Hematopoietic multipotent progenitor cell (in vitro differentiated cells): ENCODE results near the gene STC2. TPM values are rescaled to one million over a fixed set of nuclear protein-coding genes. Genes with fewer than 3 reads are reported as not detected.
"Not testable (repeated sequence)": the region's sequence is repeated elsewhere in the genome, so short reads cannot be mapped to it uniquely, and the experiment has no call there.

Source experiments
- DNase-seq, 3 donors: peaks; one replicate each; pipeline ENCODE4 v3.0.0-alpha.2; 2011 to 2015; ENCODE audit warnings: low read depth in 2 of 3, low spot score in 2 of 3
- total RNA-seq: library from RNA; depleted of rRNA; stranded (reverse); fragments of >200 nt; gene quantifications from one replicate; pipeline ENCODE4 v1.2.3, GENCODE V29; 2012

STC2 gene
- total RNA-seq, 1 donor: 0.27 TPM

DNA sequence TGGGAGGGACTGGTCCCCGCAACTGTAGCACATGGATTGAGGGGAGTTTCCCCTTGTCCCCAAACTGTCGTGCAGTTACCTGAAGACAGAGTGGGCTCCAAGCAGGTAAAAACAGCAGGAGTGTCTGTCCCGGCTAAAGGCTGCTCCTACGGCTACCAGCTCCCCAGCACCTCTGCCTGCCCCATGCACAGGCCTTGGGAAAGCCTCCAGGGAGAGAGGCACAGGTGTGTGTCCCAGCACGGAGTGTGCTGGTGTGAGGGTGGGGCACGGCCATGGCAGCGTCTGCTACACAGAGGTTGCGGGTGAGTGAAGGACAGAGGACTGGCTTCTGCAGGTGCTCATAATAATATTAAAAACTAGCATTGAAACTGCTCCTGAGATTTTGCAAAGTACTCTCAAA is 30.4 kb downstream of the STC2 start:
- DNase-seq: no peak

DNA sequence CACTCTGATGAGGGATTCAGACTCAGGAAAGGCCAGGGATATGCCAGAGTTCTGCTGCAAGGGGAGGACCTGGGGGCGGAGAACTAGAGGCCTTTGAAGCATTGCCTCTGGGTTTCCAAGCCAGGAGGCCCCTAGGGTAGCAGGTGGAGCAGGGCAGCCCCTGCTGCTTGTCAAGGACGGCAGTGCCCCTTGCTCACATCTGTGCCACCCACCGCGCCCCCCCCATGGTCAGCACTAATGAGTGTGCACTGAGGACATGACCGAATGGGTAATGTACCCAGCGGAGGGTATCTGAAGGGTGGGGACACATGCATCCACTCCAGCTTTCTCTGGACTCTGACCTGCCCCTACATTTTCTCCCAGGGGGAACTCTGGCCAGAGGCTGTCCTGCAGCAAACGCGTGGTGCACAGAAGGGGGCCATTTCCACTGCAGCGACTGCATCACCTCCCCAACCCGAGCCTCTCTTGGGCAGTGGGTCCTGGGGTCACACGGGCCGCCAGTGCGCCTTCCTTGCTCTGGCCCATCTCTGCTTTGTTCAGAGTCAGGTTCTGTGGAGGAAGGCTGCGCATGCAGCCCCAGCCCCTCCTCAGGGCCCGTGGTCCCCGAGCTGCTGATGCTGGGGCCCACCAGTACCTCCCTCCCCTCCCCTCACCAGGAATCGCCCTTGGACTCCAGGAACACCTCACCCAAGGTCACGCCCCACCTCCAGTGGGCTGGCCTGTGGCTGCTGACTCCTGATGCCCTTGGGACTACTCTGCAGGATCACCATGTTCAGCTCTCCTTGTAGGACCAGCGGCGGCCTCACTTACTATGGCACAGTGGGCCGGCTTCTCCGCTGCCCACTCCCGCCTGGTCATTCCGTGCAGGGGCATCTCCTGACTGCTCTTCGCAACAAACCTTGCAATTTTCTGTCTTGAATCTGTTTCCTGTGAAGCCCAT is 31.2 kb downstream of the STC2 start:
- no peak for DNase-seq

DNA sequence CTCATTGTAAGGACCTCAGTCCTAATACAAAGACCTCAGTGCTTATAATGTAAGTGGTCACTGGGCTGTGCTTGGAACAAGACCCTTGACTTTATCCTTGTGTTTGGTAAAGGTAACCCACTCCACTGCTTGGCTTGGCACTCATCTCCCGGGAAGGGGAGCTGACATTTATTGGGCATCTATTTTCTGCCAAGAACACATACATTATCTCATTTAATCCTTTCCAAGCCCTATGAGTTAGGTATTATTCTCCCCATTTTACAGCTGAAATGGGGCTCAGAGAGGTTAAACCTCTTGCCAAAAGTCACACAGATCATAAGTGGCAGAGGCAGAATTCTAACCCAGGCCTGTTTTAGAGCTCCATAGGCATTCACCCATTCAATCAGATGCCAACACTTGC is 32.4 kb downstream of the STC2 start:
- no peak for DNase-seq

DNA sequence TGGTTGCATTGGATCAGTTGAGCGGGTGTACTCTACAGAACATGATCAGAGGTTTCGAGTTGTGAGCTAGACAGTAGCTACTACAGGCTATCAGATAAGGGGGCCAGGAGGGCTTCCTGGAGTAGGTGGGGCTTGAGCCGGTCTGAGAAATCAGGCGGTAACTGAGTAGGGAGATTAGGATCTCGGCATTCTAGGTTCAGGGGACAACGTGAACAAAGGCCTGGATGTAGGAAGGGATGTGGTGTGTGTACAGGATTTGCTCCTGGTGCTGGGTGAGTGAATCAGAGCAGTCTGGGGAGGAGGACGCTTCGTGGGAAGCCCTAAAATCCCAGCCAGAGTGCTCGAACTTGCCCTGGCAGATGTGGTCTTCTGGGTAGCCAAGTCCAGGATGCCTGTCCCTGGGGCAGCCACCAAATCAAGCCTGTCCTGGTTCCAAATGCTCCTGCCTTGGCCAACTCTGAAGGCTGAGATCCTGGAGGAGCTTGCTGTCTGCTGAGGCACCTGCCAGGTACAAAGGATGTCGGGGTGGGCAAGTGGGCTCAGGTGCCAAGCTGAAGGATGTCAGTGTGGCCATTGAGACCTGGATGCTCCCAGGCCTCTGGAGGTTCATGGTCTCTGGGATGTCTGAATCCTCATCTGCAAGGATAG is 33.4 kb downstream of the STC2 start:
- DNase-seq: no peak

DNA sequence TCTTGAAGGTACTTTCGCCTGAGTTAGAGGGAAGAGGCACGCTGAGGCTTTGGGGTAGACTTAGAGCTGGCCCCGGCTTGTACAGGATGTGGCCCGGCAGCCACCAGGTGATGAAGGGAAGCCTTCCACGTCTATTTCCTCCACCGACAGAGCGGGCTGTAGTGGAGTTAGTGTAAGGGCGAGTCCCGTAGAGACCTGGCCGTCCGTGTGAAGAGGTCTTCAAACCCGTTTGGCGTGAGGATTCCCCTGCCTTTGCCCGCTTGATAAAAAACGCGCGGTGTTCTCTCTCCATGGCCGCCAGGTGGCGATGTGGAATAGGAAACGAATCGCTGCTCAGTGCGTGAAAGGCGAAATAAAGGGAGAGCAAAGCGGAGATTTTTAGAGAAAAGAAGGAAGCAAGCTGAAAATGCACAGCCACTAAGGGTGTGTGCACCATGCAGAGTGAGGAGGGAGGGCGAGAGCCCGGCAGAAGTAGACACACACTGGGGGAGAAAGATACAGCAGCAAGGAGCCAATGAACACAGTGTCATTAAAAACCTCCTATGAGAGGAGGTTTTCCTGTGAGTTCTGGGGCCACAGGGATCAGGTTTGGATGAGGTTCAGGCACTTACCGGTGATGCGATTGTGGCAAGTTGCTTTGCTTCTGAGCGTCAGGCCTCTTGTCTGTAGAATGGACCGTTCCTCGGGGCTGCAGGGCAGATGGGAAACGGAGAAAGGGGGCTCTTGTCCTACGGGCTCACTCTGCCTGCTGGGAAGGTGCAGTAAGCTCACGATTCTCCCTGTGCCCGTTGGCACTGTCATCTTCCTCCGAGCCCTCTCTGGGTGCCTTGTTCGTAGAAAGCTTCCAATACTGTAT is 34.2 kb downstream of the STC2 start:
- DNase-seq: peak; percentile 23 to 88 (median 71)

DNA sequence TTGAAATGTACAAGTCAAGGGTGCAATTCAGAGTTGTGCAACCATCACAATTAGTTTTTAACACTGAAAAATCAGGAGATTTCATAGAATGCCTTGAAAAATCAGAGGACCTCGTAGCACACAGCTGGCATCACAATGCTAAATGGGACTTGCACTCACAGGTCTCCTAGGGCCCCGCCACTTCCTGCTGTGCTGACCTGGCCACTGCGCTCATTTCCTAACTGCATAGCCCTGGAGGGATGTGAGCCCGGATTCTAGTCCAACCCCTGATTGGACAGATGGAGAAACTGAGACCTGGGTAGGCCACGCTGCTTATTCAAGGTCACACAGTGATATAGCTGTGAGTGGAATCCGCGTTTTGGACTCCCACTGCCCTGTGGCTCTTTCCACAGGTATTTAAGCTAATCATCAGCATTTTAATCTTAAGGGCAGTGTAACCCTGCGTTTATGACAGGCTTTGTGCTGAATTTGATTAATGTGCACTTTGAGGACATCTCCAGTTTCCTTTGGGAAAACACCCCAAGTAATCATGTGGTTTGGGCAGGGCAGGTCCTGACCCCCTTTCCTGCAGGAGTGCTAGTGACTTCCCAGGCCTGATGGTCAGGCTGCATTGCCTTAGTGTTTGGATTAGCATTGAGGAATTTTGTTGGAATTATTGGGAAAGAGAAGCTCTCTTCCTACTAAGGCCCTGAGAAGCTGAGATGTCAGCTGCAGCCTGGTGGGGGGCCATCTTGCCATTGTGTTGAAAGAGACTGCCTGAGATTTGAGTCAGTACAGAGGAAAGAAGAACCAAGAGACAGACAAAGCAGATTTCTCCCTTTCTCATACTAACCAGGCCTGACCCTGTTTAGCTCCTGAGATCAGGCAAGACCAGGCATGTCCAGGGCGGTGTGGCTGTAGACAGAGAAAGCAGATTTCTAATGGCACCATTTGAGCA is 36.2 kb downstream of the STC2 start:
- DNase-seq: no peak

DNA sequence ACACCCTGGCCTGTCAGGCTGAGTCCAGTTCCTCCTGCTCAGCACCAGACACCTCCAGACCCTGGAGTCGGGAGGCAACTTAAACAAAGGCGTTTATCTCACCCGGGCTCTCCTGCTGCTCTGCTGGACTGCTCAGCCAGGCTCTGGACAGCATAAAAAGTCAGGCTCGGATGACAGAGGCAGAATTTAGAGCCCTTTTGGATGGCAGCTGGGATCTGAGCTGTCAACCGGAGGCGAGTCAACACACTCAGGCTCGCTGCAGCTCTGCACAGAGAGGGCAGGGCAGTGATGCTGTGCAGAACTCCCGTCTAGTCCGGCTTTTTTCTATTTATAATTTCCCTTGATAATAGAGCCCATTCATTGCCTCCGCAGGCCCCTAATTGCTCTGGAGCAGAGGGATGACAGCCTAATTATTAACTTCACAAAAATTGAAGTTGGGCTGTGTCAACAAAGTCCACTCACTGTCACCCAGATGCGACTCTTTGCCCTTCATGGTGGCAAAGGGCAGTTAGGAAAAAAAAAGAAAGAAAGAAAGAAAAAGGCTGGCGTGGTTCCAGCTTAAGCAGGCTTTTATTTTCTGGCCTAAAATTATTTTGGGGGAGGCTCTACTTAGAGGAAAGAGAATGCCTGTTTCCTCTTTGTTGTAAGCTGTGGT is 37.6 kb downstream of the STC2 start:
- no peak for DNase-seq

DNA sequence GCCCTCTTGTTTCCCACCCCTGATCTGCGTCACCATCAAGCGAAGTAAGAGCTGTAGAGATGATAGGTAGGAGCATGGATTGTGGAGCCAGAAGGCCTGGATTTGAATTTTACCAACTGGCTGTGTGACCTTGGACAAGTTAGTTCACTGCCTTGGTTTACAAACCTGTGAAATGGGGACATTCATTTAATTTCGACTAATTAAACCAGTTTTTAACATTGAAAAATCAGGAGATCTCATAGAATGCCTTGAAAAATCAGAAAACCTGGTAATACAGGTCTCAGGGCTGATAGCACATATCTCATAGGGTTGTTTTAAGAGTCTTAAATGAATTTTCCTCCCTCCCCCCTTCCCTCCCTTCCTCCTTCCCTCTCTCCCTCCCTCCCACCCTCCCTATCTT is 38.8 kb downstream of the STC2 start:
- no peak for DNase-seq

DNA sequence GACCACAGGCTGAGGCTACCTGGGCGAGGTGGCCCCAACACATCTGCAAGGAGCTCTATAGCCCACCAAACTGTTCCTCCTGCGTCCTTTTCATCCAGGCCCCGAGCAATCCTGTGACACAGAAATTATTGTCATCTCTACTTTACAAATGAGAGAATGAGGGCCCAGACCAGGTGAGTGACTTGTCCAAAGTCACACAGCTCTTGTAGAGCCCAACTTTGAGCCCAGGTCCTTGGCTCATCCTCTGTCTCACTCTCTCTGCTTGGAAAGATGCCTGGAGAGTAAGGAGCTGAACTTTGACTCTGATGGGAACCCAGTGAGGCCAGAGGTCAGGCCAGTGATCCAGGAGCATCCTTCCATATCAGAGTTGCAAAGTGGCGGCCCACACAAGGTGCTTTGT is 39.6 kb downstream of the STC2 start:
- DNase-seq: no peak

DNA sequence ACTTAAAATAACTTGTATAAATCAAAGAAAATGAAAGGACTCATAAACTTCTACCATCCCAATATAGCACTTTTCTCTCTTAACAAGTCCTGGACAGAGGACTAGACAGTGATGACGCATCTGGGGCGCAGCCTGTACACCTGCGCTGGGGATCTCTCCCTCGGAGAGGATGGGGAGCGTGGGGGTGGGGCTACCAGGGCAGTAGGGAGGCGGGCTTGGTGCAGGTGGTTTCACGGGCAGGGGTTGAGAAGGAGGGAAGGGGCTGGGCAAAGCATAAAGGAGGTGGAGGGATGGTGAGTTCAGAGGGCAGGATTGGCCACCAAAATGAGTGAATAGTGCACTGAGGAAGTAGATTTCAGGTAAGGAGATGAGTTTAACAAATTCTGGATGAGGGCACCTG is 41.1 kb downstream of the STC2 start:
- DNase-seq: no peak

DNA sequence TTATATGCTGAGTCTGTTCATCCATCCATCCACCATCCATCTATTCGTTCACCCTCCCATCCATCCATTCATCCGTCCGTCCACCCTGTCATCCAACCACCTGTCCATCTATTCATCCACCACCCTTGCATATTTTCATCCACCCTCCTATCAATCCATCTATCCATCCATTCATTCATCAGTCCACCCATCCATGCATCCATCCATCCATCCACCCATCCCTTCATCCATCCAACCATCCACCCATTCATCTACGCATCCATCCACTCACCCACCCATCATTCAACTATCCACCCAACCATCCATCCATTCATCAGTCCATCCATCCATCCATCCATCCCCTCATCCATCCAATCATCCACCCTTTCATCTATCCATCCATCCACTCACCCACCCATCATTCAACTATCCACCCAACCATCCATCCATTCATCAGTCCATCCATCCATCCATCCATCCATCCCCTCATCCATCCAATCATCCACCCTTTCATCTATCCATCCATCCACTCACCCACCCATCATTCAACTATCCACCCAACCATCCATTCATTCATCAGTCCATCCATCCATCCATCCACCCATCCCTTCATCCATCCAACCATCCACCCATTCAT is 43.8 kb downstream of the STC2 start:
- DNase-seq: not testable (repeated sequence)

DNA sequence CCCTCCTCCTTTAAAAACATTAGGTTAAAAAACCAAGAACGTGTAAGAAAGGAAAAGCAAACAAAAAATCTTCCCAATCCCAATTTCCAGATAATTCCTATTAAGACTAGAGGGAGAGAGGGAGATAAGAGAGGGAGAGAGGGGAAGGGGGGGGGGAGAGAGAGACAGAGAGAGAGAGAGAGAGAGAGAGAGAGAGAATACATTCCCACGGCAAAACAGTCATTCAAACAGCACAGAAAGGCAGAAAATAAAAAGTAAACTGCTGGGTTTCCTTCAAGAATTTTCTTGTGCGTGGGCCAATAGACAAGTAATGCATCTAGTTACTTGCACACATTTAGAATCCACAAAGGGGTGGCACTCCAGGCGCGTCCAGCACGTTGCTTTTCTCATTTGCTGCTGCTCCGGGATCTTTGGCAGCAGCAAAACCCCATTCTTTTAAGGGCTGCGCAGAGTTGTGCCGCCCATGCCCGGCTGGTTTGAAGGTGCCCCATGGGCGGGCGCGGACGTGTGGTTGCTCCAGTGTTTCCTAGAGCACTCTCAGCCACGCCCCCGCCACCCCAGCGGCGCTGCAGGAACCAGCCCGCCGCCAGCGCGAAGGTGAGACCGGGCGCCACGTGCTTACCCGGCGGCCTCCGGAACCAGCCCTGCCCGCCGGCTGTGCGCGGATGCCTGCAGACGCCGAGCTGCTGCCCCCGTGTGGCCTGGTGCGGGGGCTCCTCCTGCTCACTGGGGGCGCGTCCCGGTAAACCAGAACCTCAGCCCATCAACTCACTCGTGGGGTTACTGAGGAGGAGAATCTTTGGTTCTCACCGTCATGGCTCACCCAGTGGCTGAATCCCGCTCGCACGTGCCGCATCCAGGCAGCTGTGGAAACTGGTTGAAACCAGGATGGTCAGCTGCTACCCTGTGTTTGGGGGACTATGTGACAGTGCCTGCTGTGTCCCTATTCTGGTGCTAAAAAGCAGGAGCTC is 44.6 kb downstream of the STC2 start:
- DNase-seq: peak; percentile 19 to 79 (median 77)

DNA sequence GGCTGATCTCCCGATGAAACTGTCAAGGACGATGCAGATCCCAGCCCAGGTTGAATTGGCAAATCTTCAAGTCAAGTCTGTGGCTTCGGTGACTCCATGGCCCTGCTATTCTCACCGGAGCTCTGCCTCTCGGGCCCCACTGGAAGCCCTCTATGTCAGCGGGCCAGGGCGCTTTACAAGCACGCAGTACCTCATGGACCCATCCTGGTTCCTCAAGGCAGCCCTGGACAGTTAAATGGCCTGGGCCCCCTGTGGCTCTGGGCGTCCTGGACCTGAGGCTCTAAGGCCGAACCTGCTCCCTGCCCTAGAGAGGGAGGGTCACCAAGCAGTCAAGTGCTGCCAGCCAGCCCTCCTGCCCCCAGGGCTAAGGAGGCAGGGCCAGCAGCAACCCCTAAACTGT is 45.3 kb downstream of the STC2 start:
- no peak for DNase-seq

DNA sequence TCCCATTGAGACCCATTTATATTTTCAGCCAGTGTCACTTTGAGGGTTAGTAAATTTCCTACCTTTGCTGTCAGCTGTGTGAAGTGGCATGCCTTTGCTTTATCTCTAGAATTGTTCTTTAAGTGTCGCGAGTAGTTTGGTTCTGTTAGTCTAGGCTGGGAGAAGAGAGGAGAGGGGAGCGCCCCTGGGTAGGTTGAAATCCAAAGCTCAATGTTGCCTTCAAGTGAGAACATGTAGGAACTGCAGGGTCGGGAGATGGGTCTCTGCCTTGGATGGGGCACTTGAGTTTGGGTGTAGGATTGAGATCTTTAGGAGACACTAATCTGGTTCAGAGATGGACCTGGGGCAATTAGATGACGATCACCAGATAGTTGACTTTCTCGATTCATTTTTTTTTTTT is 46.3 kb downstream of the STC2 start:
- DNase-seq: peak in 2 of 3 donors; percentile 22 to 36

DNA sequence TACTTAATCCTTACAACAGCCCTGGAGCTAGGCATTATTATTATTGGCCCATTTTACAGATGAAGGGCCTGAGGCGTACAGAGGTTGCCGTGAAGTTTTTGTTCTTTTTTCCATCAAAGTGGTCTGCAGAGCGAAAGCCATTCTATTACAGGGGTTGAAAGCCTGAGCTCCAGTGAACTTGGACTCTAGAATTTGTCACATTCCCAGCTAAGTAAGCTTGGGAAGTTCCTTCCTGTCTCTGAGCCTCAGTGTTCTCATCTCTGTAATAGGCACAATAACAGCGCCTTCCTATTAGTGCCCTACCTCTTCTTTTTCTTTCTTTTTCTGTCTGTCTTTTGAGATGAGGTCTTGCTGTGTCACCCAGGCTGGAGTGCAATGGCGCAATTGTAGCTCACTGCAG is 49.0 kb downstream of the STC2 start:
- DNase-seq: no peak

DNA sequence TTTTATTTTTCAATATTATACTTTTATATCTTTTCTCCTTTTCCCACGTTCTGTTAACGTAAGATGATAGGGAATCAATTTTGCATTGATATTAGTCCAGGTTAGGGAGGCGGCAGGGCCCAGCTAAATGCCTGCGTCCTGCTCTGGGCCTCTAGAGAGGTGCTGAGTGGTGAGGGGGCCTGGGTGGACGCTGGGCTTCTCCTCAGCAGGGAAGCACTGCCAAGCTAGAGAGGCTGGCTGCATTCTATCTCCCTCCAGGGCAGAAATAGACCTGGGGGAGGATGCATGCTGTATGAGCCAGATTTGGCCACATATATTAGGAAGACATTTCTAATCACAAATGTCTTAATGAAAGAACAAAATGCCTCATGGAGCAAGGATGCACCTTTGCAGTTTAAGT is 49.6 kb downstream of the STC2 start:
- no peak for DNase-seq

DNA sequence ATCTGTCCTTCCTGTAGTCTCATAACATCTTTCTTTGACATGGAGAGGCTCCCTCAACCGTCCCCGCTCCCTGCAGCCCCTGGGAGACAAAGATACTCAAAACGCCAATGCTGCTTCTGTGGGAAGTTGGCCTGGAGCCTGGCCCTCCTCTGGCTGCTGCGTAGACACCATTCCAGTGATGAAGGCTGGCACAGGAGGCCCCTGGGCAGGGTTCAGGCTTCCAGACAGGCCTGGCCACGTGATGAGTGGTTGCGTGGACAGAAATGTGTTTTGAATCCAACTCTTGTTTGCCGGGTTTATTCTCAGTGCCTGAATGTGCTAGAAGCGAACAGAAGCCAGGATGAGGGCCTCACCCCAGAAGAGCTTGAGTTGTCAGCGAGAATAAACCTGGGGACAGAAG is 50.0 kb downstream of the STC2 start:
- DNase-seq: no peak

DNA sequence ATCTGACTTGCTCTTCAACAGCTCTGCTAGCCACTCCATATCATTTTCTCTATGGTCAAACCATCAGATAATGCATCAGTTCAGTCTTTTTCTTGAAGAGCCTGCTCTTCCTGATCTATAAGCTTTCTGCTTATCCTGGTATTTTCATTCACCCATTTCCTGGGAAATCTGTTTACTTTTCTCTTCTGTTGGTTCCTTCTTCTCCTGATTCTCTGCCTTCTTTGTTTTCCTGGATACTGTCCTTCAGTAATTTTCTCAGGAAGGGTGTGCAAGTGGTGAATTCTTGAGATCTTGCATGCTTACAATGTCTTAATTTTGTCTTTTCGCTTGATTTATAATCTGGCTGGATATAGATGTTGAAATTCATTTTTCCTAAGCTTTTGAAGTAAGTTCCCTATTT is 53.4 kb downstream of the STC2 start:
- DNase-seq: no peak
